22Rv1 (cell line): ENCODE results near the gene MTMR6.

Experiments
- H3K27ac ChIP-seq: fragments of 450-650 bp; 2 replicates; pipeline ENCODE4 v1.5.1; 2017
- ZFX ChIP-seq: fragments of 450-650 bp; IDR thresholded peaks from 2 replicates; pipeline ENCODE4 v1.6.1; 2017; ENCODE audit warnings: antibody characterized with exemption, borderline replicate concordance
- TF ChIP-seq, protein P1 (sequence below): fragments of 450-650 bp; IDR thresholded peaks from 2 replicates; pipeline ENCODE4 v1.5.1; 2017; ENCODE audit warnings: mild to moderate bottlenecking

Gene MTMR6

DNA sequence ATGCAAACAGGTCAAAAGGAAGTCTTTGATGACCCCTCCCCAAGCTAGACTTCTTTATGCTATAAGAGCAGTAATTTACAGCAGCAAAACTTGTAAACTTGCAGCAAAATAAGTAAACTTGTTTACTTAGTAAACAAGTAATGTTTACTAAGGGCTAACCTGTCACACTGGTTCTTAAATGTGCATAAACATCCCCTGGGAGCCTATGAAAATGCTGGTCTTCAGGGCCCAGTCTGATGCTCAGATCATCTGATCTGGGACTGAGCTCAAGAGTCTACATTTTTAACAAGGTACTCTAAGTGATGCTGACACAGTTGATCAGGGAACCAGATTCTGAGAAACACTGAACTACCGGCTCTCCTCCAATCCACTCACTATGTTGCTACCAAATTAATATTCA, 53.4 kb downstream of the MTMR6 start:
- TF ChIP-seq, protein P1, sequence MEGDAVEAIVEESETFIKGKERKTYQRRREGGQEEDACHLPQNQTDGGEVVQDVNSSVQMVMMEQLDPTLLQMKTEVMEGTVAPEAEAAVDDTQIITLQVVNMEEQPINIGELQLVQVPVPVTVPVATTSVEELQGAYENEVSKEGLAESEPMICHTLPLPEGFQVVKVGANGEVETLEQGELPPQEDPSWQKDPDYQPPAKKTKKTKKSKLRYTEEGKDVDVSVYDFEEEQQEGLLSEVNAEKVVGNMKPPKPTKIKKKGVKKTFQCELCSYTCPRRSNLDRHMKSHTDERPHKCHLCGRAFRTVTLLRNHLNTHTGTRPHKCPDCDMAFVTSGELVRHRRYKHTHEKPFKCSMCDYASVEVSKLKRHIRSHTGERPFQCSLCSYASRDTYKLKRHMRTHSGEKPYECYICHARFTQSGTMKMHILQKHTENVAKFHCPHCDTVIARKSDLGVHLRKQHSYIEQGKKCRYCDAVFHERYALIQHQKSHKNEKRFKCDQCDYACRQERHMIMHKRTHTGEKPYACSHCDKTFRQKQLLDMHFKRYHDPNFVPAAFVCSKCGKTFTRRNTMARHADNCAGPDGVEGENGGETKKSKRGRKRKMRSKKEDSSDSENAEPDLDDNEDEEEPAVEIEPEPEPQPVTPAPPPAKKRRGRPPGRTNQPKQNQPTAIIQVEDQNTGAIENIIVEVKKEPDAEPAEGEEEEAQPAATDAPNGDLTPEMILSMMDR: no peak
- no peak for TF ChIP-seq ZFX
- H3K27ac ChIP-seq: peak overlapping the region; percentile 96

DNA sequence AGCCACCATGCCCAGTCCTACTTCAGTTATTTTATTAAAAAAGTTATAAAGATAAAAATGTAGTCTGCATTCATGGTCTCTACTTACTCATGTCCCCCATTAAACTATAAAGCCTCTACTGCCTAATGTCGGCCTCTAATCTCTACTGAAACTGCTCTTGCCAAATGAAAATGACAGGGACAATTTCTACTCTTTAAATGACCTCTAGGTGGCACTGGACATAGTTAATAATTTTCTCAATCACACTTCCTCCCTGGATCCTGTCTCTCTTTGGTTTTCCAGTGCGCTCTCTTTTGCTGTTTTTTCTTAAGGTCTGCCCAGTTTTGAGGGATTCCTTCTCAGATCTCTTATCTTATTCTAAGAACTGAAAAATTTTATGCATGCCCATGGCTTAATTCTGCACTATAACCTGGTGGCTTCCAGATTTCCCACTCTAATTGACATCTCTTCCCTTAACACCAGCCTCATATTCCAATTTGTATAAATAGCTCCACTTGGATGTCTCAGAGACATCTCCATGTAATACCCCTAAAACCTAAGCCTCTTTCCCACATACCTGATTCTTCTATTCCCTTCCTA, 54.3 kb downstream of the MTMR6 start:
- H3K27ac ChIP-seq: peak overlapping the region; percentile 96
- TF ChIP-seq, protein P1: peak; percentile 82
- no peak for TF ChIP-seq ZFX

GRCh38 chr13:25231517-25231916, 55.8 kb downstream of the MTMR6 start:
- no peak overlapping the region for H3K27ac ChIP-seq
- TF ChIP-seq, protein P1: no peak
- TF ChIP-seq ZFX: no peak

- H3K27ac ChIP-seq: no peak overlapping the region
- TF ChIP-seq, protein P1: no peak
- no peak for TF ChIP-seq ZFX
These were observed 59.6 kb downstream of the MTMR6 start for GRCh38 chr13:25227690-25228089.

GRCh38 chr13:25225970-25226369, 61.3 kb downstream of the MTMR6 start:
- no peak overlapping the region for H3K27ac ChIP-seq
- TF ChIP-seq, protein P1: no peak
- TF ChIP-seq ZFX: no peak

GRCh38 chr13:25224151-25224550, 63.1 kb downstream of the MTMR6 start:
- H3K27ac ChIP-seq: no peak overlapping the region
- no peak for TF ChIP-seq ZFX
- TF ChIP-seq, protein P1: no peak

DNA sequence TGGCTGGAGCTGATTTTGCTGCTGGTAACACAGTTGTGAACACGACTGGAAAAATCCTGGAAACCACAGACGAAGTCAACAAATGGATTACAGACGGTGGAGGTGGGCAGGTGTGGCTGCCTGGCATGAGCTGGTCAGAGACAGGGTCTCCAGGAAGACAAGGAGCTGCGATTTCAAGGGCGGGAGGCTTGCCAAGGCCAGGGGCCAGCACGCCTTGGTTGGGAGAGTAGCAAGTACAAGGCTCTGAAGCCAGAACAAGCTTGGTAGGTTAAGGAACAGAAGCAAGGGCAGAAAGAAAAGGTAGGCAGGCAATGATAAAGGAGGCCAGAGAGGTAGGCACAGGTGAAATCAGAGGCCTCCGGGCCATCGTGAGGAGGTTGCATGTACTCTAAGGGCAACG, 64.5 kb downstream of the MTMR6 start:
- H3K27ac ChIP-seq: no peak overlapping the region
- no peak for TF ChIP-seq ZFX
- TF ChIP-seq, protein P1: no peak
